ENCODE results near the gene MAGI3.

DNA sequence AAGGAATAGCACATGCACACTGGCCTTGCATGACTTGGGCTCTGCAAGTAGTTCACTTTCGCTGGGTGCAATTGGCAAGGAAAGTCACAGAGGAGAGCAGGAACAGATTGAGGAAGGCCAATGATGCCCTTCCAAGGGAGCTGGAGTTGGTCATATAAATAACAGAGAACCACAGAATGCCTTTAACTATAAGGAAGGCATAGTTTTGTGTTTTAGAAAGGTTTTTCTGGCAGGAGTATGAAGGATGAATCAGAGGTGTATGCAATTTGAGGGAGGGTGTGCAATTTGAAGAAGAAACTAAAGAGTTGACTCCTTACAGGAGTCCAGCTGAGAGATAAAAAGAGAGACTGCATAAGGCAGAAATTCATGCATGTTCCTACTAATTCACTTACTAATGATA lies 256.8 kb downstream of the MAGI3 start:
- no peak for TF ChIP-seq ZNF891 (CRISPR knock-in tag; IDR thresholded peaks at IDR 0.05)
- TF ChIP-seq SIN3A (IDR thresholded peaks at IDR 0.05; ENCODE audit: borderline replicate concordance, low read depth, low read length): no peak
- TF ChIP-seq ZNF224 (CRISPR knock-in tag; IDR thresholded peaks at IDR 0.05): no peak
- TF ChIP-seq, protein P1, sequence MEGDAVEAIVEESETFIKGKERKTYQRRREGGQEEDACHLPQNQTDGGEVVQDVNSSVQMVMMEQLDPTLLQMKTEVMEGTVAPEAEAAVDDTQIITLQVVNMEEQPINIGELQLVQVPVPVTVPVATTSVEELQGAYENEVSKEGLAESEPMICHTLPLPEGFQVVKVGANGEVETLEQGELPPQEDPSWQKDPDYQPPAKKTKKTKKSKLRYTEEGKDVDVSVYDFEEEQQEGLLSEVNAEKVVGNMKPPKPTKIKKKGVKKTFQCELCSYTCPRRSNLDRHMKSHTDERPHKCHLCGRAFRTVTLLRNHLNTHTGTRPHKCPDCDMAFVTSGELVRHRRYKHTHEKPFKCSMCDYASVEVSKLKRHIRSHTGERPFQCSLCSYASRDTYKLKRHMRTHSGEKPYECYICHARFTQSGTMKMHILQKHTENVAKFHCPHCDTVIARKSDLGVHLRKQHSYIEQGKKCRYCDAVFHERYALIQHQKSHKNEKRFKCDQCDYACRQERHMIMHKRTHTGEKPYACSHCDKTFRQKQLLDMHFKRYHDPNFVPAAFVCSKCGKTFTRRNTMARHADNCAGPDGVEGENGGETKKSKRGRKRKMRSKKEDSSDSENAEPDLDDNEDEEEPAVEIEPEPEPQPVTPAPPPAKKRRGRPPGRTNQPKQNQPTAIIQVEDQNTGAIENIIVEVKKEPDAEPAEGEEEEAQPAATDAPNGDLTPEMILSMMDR (CRISPR knock-in tag; IDR thresholded peaks at IDR 0.05): no peak
- TF ChIP-seq AKAP8 (CRISPR knock-in tag; IDR thresholded peaks at IDR 0.05): no peak
- no peak for TF ChIP-seq SALL2 (CRISPR knock-in tag; IDR thresholded peaks at IDR 0.05)
